Measurements from ENCODE around the gene ENTPD8.

Gene ENTPD8

DNA sequence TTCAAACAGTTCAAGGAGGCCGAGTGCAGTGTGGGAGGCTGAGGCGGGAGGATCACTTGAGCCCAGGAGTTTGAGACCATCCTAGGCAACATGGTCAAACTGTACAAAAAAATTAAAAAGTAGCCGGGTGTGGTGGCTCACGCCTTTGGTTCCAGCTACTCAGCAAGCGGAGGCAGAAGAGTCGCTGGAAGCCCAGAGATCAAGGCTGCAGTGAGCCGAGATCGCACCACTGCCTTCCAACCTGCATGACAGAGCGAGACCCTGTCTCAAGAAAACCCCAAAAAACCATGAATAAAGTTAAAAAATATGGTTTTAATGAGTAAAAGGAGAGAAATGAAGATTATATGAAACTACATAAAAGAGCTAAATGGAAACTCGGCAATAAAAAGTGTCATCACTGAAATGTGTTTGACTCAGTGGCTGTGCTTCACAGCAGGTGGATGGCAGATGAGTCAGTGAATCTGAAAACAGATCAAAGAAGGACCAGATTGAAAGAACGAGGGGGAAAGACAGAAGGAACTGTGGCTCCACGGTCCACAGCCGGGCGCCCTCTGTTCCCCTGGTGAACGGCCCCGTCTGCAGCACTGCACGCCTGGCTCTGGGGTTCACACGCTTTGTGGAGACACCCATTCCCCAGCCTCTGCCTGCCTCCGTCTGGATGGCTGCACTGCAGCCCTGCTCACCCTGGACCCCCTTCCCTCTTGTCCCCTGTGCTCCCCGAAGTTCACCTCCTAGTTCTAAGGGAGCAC, 43.3 kb downstream of the ENTPD8 start:
- TF ChIP-seq, protein P1, sequence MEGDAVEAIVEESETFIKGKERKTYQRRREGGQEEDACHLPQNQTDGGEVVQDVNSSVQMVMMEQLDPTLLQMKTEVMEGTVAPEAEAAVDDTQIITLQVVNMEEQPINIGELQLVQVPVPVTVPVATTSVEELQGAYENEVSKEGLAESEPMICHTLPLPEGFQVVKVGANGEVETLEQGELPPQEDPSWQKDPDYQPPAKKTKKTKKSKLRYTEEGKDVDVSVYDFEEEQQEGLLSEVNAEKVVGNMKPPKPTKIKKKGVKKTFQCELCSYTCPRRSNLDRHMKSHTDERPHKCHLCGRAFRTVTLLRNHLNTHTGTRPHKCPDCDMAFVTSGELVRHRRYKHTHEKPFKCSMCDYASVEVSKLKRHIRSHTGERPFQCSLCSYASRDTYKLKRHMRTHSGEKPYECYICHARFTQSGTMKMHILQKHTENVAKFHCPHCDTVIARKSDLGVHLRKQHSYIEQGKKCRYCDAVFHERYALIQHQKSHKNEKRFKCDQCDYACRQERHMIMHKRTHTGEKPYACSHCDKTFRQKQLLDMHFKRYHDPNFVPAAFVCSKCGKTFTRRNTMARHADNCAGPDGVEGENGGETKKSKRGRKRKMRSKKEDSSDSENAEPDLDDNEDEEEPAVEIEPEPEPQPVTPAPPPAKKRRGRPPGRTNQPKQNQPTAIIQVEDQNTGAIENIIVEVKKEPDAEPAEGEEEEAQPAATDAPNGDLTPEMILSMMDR (IDR thresholded peaks at IDR 0.05; ENCODE audit: low read depth, low read length), result no peak
- DNase-seq (ENCODE audit: extremely low read depth, low read depth), result no peak

DNA sequence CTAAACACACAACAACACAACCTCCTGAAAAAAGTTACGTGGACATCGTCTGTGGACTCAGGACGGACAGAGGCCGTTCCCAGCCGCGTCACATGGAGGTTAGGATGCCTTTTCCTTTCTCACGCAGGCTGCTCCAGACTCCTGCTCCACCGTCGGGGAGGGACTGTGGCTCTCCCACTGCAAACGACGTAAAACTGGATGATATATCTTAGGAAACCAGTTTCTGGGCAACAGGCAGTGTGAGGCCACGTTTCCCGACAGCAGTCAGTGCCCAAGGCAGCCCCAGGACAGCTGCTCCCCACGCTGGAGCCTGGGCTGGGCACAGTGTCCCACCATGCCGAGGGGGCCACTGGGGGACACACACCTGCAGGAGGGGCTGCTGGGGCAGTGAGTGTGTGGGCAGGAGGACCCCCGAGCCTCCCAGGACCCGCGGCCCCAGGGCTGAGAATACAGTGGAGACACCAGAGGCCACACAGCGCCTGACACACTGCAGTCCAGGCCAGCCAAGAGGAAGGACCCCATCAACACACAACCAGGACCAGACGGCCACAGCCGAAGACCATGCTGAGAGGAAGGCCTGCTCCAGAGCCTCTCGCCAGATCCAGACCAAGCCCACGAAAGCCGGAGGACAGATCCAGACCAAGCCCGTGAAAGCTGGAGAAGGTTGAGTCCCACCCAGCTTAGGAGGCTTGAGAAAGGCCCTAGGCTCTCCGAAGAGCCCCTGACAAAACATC, 44.4 kb downstream of the ENTPD8 start:
- DNase-seq (ENCODE audit: extremely low read depth, low read depth), result no peak
- TF ChIP-seq, protein P1 (IDR thresholded peaks at IDR 0.05; ENCODE audit: low read depth, low read length), result no peak

DNA sequence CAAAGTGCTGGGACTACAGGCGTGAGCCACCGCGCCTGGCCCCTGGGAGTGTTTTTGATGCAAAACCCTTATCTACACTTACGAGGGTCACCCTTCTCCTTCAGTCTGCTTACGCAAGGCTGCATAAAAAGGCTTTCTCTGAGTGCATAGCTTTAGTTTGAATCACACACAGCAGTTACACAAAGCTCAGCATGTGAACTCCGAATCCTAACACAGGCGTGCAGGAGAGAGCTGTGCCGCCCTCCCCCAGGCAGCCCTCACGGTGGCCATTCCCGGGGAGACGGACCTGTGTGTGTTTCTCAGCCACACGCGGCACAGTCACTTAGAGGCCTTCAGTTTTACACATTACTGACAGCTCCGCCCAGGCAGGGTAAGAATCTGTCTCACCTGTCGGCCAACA, 44.9 kb downstream of the ENTPD8 start:
- TF ChIP-seq, protein P1 (IDR thresholded peaks at IDR 0.05; ENCODE audit: low read depth, low read length), result no peak
- DNase-seq (ENCODE audit: extremely low read depth, low read depth), result no peak

DNA sequence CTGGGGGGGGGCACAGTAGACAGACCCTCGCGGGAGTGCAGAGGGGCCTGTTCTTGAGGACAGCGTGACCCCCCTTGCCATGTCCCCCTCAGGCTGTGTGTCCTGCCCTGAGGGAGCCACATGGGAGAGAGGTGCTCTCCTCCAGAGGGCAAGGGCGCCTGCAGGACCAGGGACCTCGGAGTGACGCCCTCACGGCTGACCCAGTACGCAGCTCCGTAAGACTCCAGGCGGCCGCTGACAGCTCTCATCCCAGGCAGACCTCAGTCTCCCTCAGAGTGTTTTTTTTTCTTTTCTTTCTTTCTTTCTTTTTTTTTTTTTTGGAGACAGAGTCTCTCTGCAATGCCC, 45.5 kb downstream of the ENTPD8 start:
- TF ChIP-seq, protein P1 (IDR thresholded peaks at IDR 0.05; ENCODE audit: low read depth, low read length), result no peak
- no peak for DNase-seq (ENCODE audit: extremely low read depth, low read depth)

DNA sequence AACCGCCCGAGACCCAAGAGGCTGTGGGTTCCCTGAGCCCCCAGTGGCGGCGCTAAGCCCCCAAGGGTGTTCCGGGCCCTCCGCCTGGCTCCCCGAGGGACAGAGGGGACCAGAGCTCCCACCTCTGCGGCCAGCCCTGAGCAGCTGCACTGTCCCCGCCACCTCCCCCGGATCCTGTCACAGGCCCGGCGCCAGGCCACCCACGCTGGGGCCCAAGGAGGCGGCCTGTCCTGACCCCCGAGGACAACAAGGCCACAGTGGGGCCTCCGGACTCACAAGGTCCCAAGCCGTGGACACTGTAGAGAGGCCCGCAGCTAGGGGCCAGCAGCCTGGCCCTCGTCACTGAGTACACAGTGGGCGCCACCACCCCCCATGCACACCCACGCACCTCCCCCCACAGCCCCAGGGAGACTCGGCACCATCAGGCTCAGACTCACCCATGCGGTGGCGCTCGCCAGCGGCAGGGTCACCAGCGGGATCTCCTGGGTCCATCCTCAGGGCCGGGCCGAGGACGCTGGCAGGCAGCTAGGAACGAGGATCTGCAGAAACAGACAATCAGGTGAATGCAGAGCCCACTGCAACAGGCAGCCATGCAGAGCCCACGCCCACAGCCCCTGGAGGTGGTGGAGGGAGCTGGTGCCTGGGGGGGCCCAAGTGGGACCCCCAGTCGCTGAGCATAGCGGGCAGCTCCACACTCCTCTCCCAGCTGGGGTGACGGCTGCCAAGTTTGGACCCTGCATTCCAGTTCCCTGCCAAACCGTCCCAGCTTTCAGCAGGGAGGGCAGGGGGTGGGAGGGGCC, 46.1 kb downstream of the ENTPD8 start:
- TF ChIP-seq, protein P1 (IDR thresholded peaks at IDR 0.05; ENCODE audit: low read depth, low read length), result no peak
- no peak for DNase-seq (ENCODE audit: extremely low read depth, low read depth)

DNA sequence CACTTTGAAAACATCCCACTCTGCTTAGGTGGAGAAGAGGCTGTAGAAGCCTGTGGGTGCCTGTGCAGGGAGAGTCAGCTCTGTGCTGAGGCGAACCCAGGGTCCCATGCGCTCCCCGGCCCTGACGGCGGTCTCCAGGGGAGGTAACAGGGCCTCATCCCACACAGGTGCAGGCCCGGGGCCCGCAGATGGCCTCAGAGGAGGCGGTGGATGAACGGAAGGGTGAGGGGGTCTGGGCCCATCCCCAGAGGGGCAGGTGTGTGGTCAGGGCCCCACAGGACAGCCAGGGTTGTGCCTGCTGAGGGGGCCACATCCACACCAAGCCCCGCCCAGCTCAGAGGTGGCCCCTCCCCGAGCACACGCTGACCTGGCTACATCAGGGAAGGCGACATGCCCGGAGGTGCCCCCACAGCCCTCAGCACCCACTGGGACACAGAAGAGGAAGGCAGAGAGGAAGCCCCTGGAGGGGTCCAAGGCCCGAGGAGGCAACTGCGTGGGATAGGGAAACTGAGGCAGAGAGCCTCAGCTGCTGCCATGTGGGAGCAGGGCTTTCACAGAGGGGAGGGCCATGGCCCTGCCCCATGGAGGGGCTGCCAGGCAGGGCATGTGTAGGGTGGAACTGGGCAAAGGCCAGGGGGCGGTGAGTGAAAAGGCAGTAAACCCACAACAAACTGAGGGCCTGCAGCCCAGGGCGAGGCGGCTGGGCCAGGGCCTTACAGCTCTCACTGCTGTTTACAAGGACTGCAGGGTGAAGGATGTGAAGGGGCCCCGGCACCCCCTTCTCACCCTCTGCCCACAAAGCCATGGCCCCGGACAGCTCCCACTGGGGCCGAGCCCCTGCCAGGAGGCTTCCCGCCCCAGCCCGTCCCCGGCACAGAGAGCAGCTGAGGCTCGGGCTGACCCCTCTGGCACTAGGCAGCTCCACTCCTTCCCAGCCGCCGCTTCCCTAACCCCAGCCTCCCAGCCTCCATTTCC, 47.7 kb downstream of the ENTPD8 start:
- TF ChIP-seq, protein P1 (IDR thresholded peaks at IDR 0.05; ENCODE audit: low read depth, low read length), result no peak

More for the DNA sequence above, 47.7 kb downstream of the ENTPD8 start:
- DNase-seq (ENCODE audit: extremely low read depth, low read depth), result no peak

Data from AG09319 (cell line).